ENCODE data around the gene CUEDC1. TPM values are rescaled to one million over a fixed set of nuclear protein-coding genes. Genes with fewer than 3 reads are reported as not detected.

The CUEDC1 gene
- total and polyA plus RNA-seq, 2 of the 13 experiments (the other 11 are each of a cell fraction or from before 2014, with no cell fraction given) = 7.4 to 12.9 TPM

- TF ChIP-seq ZNF691 (CRISPR knock-in tag; IDR thresholded peaks at IDR 0.05; ENCODE audit: borderline replicate concordance, low read depth) = 0 out of 2 replicates have a peak, but pooled peaks have one; percentile 62
- peak; percentile 83 for TF ChIP-seq ZMYM3 (CRISPR knock-in tag; IDR thresholded peaks at IDR 0.05)
- TF ChIP-seq RNF219 (CRISPR knock-in tag; IDR thresholded peaks at IDR 0.05) = no peak
- no peak for TF ChIP-seq THAP7 (CRISPR knock-in tag; IDR thresholded peaks at IDR 0.05)
- no peak for TF ChIP-seq ZNF747 (CRISPR knock-in tag; IDR thresholded peaks at IDR 0.05; ENCODE audit: borderline replicate concordance)
- TF ChIP-seq ELF4 (CRISPR knock-in tag; IDR thresholded peaks at IDR 0.05; ENCODE audit: borderline replicate concordance) = no peak
- TF ChIP-seq RAD21 (CRISPR knock-in tag; IDR thresholded peaks at IDR 0.05) = peak; percentile 78
- peak; percentile 52; the same call in 1 of the 2 replicates for TF ChIP-seq MAX (IDR thresholded peaks at IDR 0.05)
- TF ChIP-seq HIC2 (CRISPR knock-in tag; IDR thresholded peaks at IDR 0.05; ENCODE audit: low read depth) = 0 out of 2 replicates have a peak, but pooled peaks have one; percentile 66
- TF ChIP-seq SAP130 (CRISPR knock-in tag; IDR thresholded peaks at IDR 0.05; ENCODE audit: low read depth) = peak; percentile 46
- TF ChIP-seq GLI4 (CRISPR knock-in tag; IDR thresholded peaks at IDR 0.05; ENCODE audit: borderline replicate concordance) = no peak
- TF ChIP-seq FLYWCH1 (CRISPR knock-in tag; IDR thresholded peaks at IDR 0.05) = no peak
- TF ChIP-seq E2F5 (CRISPR knock-in tag; conservative IDR thresholded peaks at IDR 0.05) = no peak
- no peak for TF ChIP-seq ZNF709 (CRISPR knock-in tag; IDR thresholded peaks at IDR 0.05)
- TF ChIP-seq UBTF (CRISPR knock-in tag; IDR thresholded peaks at IDR 0.05) = no peak
- TF ChIP-seq ZNF768 (CRISPR knock-in tag; IDR thresholded peaks at IDR 0.05) = peak; percentile 96
- no peak for TF ChIP-seq CBX1 (IDR thresholded peaks at IDR 0.05; ENCODE audit: low read depth)
- TF ChIP-seq XRCC5 (optimal IDR thresholded peaks at IDR 0.05; ENCODE audit: low read length) = peak; percentile 64
- TF ChIP-seq MYNN (CRISPR knock-in tag; IDR thresholded peaks at IDR 0.05; ENCODE audit: low read depth) = no peak
Observed at GRCh38 chr17:57916925-57917858, 38.0 kb downstream of the CUEDC1 start (continued).

Data from HepG2 (cell line).